Left ventricle myocardium inferior (tissue), 1 donor: ENCODE data around the gene RBMS3. TPM values are rescaled to one million over a fixed set of nuclear protein-coding genes. Genes with fewer than 3 reads are reported as not detected.
"Not testable (repeated sequence)": the region's sequence is repeated elsewhere in the genome, so short reads cannot be mapped to it uniquely, and the experiment has no call there.

Experiments used
- DNase-seq: peaks from one replicate; pipeline ENCODE4 v3.0.0-alpha.2; 2020
- H3K27ac ChIP-seq: fragments of 200-600 bp; replicated peaks from 2 replicates; pipeline ENCODE4 v1.8.0; 2021
- H3K27me3 ChIP-seq: fragments of 200-600 bp; 2 replicates; pipeline ENCODE4 v1.8.0; 2021; ENCODE audit warnings: low read depth
- H3K36me3 ChIP-seq: fragments of 200-600 bp; 2 replicates; pipeline ENCODE4 v1.8.0; 2021
- H3K4me1 ChIP-seq: fragments of 200-600 bp; 2 replicates; pipeline ENCODE4 v1.8.0; 2021
- H3K4me3 ChIP-seq: fragments of 200-600 bp; 2 replicates; pipeline ENCODE4 v1.8.0; 2021; ENCODE audit warnings: mild to moderate bottlenecking, moderate library complexity
- H3K9me3 ChIP-seq: fragments of 200-600 bp; replicated peaks from 2 replicates; pipeline ENCODE4 v1.8.0; 2021
- intact Hi-C: fragments of 100-400 bp; cut with micrococcal nuclease; formaldehyde crosslinking; loops from one replicate; pipeline ENCODE4 v1.11.0; 2022
- total RNA-seq: library from RNA; stranded (reverse); fragmentation: NEBNext Ultra II Directional; extraction: Animal tissue kit (Norgen Biotek cat#: 25700); gene quantifications from one replicate; pipeline ENCODE4 v1.2.1, GENCODE V29; 2021
- TF ChIP-seq, protein P1 (sequence below): fragments of 200-600 bp; IDR thresholded peaks from 2 replicates; pipeline ENCODE4 v1.8.0; 2021; ENCODE audit warnings: antibody characterized with exemption, mild to moderate bottlenecking, borderline replicate concordance
- donor health status: DM: no; HTN: yes; CAD: no; lungs with severe emphysema.

The RBMS3 gene
- total RNA-seq, 1 donor from 2014 or later: 25.3 TPM

DNA sequence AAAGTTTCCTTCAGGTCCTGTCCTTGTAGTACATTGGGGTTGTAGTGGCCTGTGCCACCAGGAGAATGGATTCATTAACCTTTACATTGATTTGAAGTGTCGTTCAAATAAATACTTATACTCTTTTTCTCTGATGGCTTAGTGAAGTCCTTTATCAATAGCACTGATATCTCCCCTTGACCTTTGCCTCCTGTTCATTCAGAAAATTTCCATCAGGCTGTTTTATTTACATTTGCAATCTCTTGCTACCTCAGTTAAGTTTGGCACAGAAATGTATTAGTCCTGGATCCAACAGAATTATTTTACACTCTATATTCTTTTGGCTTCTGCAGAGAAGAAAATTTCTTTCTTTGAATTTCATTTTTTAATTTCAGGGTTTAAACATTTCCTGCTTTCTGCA, 497.0 kb downstream of the RBMS3 start:
- Histone ChIP-seq H3K4me3 (no peak overlapping the region), H3K27me3 (no peaks in the 10 kb centered on the region), H3K27ac (no peak overlapping the region), H3K9me3 (peaks cover 9% of the 10 kb centered on the region), H3K4me1 (peaks cover 3% of the 10 kb centered on the region), H3K36me3 (peaks cover 7% of the 10 kb centered on the region)
- no peak for DNase-seq
- TF ChIP-seq, protein P1, sequence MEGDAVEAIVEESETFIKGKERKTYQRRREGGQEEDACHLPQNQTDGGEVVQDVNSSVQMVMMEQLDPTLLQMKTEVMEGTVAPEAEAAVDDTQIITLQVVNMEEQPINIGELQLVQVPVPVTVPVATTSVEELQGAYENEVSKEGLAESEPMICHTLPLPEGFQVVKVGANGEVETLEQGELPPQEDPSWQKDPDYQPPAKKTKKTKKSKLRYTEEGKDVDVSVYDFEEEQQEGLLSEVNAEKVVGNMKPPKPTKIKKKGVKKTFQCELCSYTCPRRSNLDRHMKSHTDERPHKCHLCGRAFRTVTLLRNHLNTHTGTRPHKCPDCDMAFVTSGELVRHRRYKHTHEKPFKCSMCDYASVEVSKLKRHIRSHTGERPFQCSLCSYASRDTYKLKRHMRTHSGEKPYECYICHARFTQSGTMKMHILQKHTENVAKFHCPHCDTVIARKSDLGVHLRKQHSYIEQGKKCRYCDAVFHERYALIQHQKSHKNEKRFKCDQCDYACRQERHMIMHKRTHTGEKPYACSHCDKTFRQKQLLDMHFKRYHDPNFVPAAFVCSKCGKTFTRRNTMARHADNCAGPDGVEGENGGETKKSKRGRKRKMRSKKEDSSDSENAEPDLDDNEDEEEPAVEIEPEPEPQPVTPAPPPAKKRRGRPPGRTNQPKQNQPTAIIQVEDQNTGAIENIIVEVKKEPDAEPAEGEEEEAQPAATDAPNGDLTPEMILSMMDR: no peak
- intact Hi-C loops: no loop called here

- Histone ChIP-seq H3K4me3 (no peak overlapping the region), H3K27me3 (no peaks in the 10 kb centered on the region), H3K9me3 (peaks cover 24% of the 10 kb centered on the region), H3K36me3 (no peaks in the 10 kb centered on the region), H3K27ac (no peak overlapping the region), H3K4me1 (no peaks in the 10 kb centered on the region)
- TF ChIP-seq, protein P1: no peak
- intact Hi-C loops: no loop called here
- DNase-seq: no peak
These were observed 508.8 kb downstream of the RBMS3 start for GRCh38 chr3:29789686-29790085.

DNA sequence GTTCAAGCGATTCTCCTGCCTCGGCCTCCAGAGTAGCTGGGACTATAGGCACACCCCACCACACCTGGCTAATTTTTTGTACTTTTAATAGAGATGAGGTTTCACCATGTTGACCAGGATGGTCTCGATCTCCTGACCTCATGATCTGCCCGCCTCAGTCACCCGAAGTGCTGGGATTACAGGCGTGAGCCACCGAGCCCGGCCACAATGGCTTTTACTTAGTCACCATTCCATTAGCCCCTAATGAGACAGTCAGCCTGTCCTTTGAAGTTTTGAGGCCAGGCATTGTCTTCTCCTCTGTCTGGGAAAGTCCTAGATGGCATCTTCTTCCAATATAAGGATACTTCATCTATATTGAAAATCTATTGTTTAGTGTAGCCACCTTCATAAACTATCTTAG, 515.9 kb downstream of the RBMS3 start:
- TF ChIP-seq, protein P1: no peak
- Histone ChIP-seq H3K4me1 (no peaks in the 10 kb centered on the region), H3K4me3 (no peak overlapping the region), H3K27ac (no peak overlapping the region), H3K27me3 (no peaks in the 10 kb centered on the region), H3K9me3 (no peaks in the 10 kb centered on the region), H3K36me3 (no peaks in the 10 kb centered on the region)
- no peak for DNase-seq
- intact Hi-C loops: no loop called here

- no peak for DNase-seq
- no peak overlapping the region for H3K27ac ChIP-seq
- H3K4me1 ChIP-seq: no peaks in the 10 kb centered on the region
- no peaks in the 10 kb centered on the region for H3K9me3 ChIP-seq
- intact Hi-C loops: no loop called here
- H3K36me3 ChIP-seq: no peaks in the 10 kb centered on the region
- no peak overlapping the region for H3K4me3 ChIP-seq
- H3K27me3 ChIP-seq: no peaks in the 10 kb centered on the region
- TF ChIP-seq, protein P1: no peak
These were observed 521.2 kb downstream of the RBMS3 start for GRCh38 chr3:29802057-29802456.

DNA sequence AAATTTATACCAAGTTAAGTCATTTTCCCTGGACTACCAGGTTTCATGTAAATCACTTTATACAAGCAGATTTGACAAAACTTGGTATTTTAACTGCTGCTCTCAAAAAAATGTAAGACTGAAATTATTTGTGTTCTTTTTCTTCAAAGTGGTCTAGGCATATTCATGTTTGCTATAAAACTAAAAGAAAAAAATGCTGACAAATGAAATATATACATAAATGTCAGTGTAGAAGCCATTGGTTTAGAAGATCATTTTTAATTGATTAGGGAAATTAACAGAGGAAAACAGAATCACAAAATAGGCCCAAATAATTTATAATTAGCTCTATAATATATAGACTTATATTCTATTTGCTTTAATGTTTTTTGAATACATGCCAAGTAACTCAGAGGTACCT, 523.2 kb downstream of the RBMS3 start:
- no peak for DNase-seq
- Histone ChIP-seq H3K4me1 (no peaks in the 10 kb centered on the region), H3K4me3 (no peak overlapping the region), H3K27me3 (no peaks in the 10 kb centered on the region), H3K36me3 (no peaks in the 10 kb centered on the region), H3K9me3 (no peaks in the 10 kb centered on the region), H3K27ac (no peak overlapping the region)
- intact Hi-C loops: no loop called here
- TF ChIP-seq, protein P1: no peak

- Histone ChIP-seq H3K36me3 (no peaks in the 10 kb centered on the region), H3K9me3 (no peaks in the 10 kb centered on the region), H3K27me3 (no peaks in the 10 kb centered on the region), H3K4me1 (no peaks in the 10 kb centered on the region), H3K27ac (no peak overlapping the region), H3K4me3 (no peak overlapping the region)
- TF ChIP-seq, protein P1: no peak
- no peak for DNase-seq
- intact Hi-C loops: no loop called here
These were observed 524.9 kb downstream of the RBMS3 start for GRCh38 chr3:29805757-29806156.

- H3K4me1 ChIP-seq, H3K27ac ChIP-seq, H3K27me3 ChIP-seq, intact Hi-C loops, H3K36me3 ChIP-seq, H3K4me3 ChIP-seq, DNase-seq, H3K9me3 ChIP-seq: not testable (repeated sequence)
These were observed 527.5 kb downstream of the RBMS3 start for GRCh38 chr3:29808324-29808723.
